Heart right ventricle (tissue), 16 donors: ENCODE results near the gene AMOT. TPM values are rescaled to one million over a fixed set of nuclear protein-coding genes. Genes with fewer than 3 reads are reported as not detected.
A peak's percentile ranks its signal among the peaks of the same experiment; 100 is the strongest.

Source experiments
- ATAC-seq, 8 donors: fragments of 200-7000 bp; cut with Tn5 transposase; one replicate each; pipeline ENCODE4 v1.9.1; 2020; ENCODE audit warnings: mild to moderate bottlenecking in 8 of 8, moderate library complexity in 8 of 8, moderate number of reproducible peaks in 1 of 8
- DNase-seq, 2 donors: peaks; one replicate each; pipeline ENCODE4 v3.0.0-alpha.2; 2020
- H3K27ac ChIP-seq, 10 donors: fragments of 200-600 bp; sonication (generic) in 2 of 10; one replicate each; pipeline versions ENCODE4 v1.5.0 to v1.8.0; 2020 to 2022; ENCODE audit warnings: mild to moderate bottlenecking in 3 of 10
- H3K27me3 ChIP-seq, 7 donors: fragments of 200-600 bp; one replicate each; pipeline ENCODE4 v1.8.0; 2021 to 2022; ENCODE audit warnings: mild to moderate bottlenecking in 2 of 7
- H3K36me3 ChIP-seq, 9 donors: fragments of 200-600 bp; sonication (generic) in 1 of 9; one replicate each; pipeline versions ENCODE4 v1.5.0 to v1.8.0; 2020 to 2022; ENCODE audit warnings: mild to moderate bottlenecking in 2 of 9
- H3K4me1 ChIP-seq, 9 donors: fragments of 200-600 bp; sonication (generic) in 1 of 9; one replicate each; pipeline versions ENCODE4 v1.5.0 to v1.8.0; 2020 to 2022; ENCODE audit warnings: mild to moderate bottlenecking in 4 of 9
- H3K4me3 ChIP-seq, 10 donors: fragments of 200-600 bp; sonication (generic) in 2 of 10; one replicate each; pipeline versions ENCODE4 v1.5.0 to v1.8.0; 2020 to 2022; ENCODE audit warnings: mild to moderate bottlenecking in 7 of 10, moderate library complexity in 2 of 10
- H3K9me3 ChIP-seq, 11 donors: fragments of 200-600 bp in 10 of 11; sonication (generic) in 2 of 11; one replicate each; pipeline versions ENCODE4 v1.5.0 to v1.8.0; 2013 to 2022; ENCODE audit warnings: mild to moderate bottlenecking in 2 of 11, control low read depth in 1 of 11, moderate library complexity in 1 of 11
- CTCF ChIP-seq, 9 donors: fragments of 200-600 bp; sonication (generic) in 2 of 9; IDR thresholded peaks; one replicate each; pipeline versions ENCODE4 v1.5.0 to v1.8.0; 2021 to 2022; ENCODE audit warnings: antibody characterized with exemption in 9 of 9, mild to moderate bottlenecking in 5 of 9, moderate library complexity in 1 of 9
- WGBS, 2 donors: extraction: QIAGEN DNeasy Blood & Tissue Kit; methylation state at CpG; one replicate each; pipeline ENCODE4 v1.1.7; 2013; ENCODE audit warnings: inconsistent platforms in 1 of 2; 5-methylcytosine and 5-hydroxymethylcytosine counted together
- intact Hi-C, 10 donors: fragments of 100-400 bp; cut with DNase I; formaldehyde crosslinking; loops; one replicate each; pipeline versions ENCODE4 v1.11.1 to v1.14.2; 2022
- polyA plus RNA-seq, 2 donors: library from polyadenylated mRNA; stranded (reverse); fragments of 200-250 nt; gene quantifications; one replicate each; pipeline ENCODE4 v1.2.3, GENCODE V29; 2013
- total RNA-seq, 10 donors: library from RNA; stranded (reverse); fragmentation: NEBNext Ultra II Directional in 3 of 10; extraction: Animal tissue kit (Norgen Biotek cat#: 25700) in 3 of 10; gene quantifications; one replicate each; pipeline versions ENCODE4 v1.2.1 to v1.2.4, GENCODE V29; 2021 to 2023
- donor health status: Arrhythmogenic right ventricular cardiomyopathy.
- donor health status: ischemic (EF 13 %, LVEDD 7.1; RV severe dilation, severe dysfunction).
- donor health status: healthy with polysubstance abuse.
- donor health status: DM: no; HTN: yes; CAD: no.
- donor health status: DM: no; HTN: no; CAD: no.
- donor health status: ischemic (EF 25% LVEDD 6.9; RV normal size, moderate dysfunction).
- donor health status: ischemic (EF 25% LVEDD 5.7; RV mildly dilated, moderate dysfunction).
- donor health status: healthy.
- donor health status: DM: yes; HTN: yes; CAD: no.
- donor health status: Ischemic cardiomyopathy.
- donor health status: ischemic (EF 35%, LVEDD 5.7; RV mildly dilated, moderate dysfunction).
- donor health status: nonischemic (EF 11% LVEDD 7.7; RV severe dilation, severe dysfunction).
- donor health status: DM: yes; HTN: yes; CAD: no.
- donor health status: PGD.
- donor health status: ischemic (EF 29% LVEDD 5.4; RV normal size, mild dysfunction).
- donor health status: nonischemic (EF 23%, LVEDD 6.1; RV moderate dilation, normal function).

Gene AMOT
- total and polyA plus RNA-seq, 12 donors = 0.62 to 10.8 (median 6.1) TPM

GRCh38 chrX:112834031-112834845 lies 6.4 kb downstream of the AMOT start:
- DNase-seq (no peak), ATAC-seq (no peak)
- intact Hi-C loops = no loop called here
- H3K27me3 ChIP-seq = peaks cover 0 to 40% (median 0%) of the 10 kb centered on the region in 7 donors
- H3K4me3 ChIP-seq = no peak overlapping the region
- TF ChIP-seq CTCF (IDR thresholded peaks at IDR 0.05) = no peak
- WGBS, 2 donors = 60 to 71% methylated on average over 8 of the region's 8 CpGs
- no peak overlapping the region for H3K27ac ChIP-seq
- H3K36me3 ChIP-seq = no peaks in the 10 kb centered on the region
- no peaks in the 10 kb centered on the region for H3K4me1 ChIP-seq
- H3K9me3 ChIP-seq = no peaks in the 10 kb centered on the region

GRCh38 chrX:112832481-112833095 lies 8.0 kb downstream of the AMOT start:
- intact Hi-C loops = no loop called here
- H3K27ac ChIP-seq = no peak overlapping the region
- no peaks in the 10 kb centered on the region for H3K9me3 ChIP-seq
- no peak for TF ChIP-seq CTCF (IDR thresholded peaks at IDR 0.05)
- no peaks in the 10 kb centered on the region for H3K4me1 ChIP-seq
- ATAC-seq (peak in 1 of 8 donors; percentile 13), DNase-seq (no peak)
- no peak overlapping the region for H3K4me3 ChIP-seq
- H3K27me3 ChIP-seq = peaks cover 0 to 41% (median 0%) of the 10 kb centered on the region in 7 donors
- no peaks in the 10 kb centered on the region for H3K36me3 ChIP-seq
- WGBS, 2 donors = 85 to 90% methylated on average over 3 of the region's 3 CpGs

- ATAC-seq = no peak
- H3K9me3 ChIP-seq = no peaks in the 10 kb centered on the region
Measured at GRCh38 chrX:112830540-112830939, 10.1 kb downstream of the AMOT start.

More at GRCh38 chrX:112830540-112830939, 10.1 kb downstream of the AMOT start:
- TF ChIP-seq CTCF (IDR thresholded peaks at IDR 0.05) = no peak
- intact Hi-C loops = no loop called here
- 94 to 100% methylated on average over 3 of the region's 3 CpGs for WGBS, 2 donors
- no peak for DNase-seq
- peaks cover 0 to 38% (median 0%) of the 10 kb centered on the region in 7 donors for H3K27me3 ChIP-seq
- no peaks in the 10 kb centered on the region for H3K36me3 ChIP-seq
- H3K4me3 ChIP-seq = no peak overlapping the region
- no peaks in the 10 kb centered on the region for H3K4me1 ChIP-seq
- no peak overlapping the region for H3K27ac ChIP-seq
